K562 (cell line): ENCODE results near the gene TSPAN16. TPM values are rescaled to one million over a fixed set of nuclear protein-coding genes. Genes with fewer than 3 reads are reported as not detected.

Experiments used
- BRCA1 ChIP-seq, 2 experiments: fragments of 450-650 bp in 1 of 2; sonication (generic) in 1 of 2; formaldehyde crosslinking in 1 of 2; IDR thresholded peaks; 2 replicates each; pipeline versions ENCODE4 v1.5.0 to v1.6.1; 2017 to 2020; ENCODE audit warnings: mild to moderate bottlenecking in 1 of 2, missing genetic modification reagents in 1 of 2
- C11orf30 ChIP-seq: fragments of 450-650 bp; IDR thresholded peaks from 2 replicates; pipeline ENCODE4 v1.6.1; 2016; ENCODE audit warnings: low read depth, mild to moderate bottlenecking
- HDAC1 ChIP-seq, 2 experiments: fragments of 450-650 bp; IDR thresholded peaks; 2 replicates each; pipeline ENCODE4 v1.6.1; 2016 to 2017; ENCODE audit warnings: inconsistent platforms in 1 of 2, mild to moderate bottlenecking in 1 of 2, moderate library complexity in 1 of 2
- HOXB6 ChIP-seq: fragments of 250-450 bp; sonication (Bioruptor Pico); IDR thresholded peaks from 2 replicates; pipeline ENCODE4 v1.5.1; 2022; ENCODE audit warnings: mild to moderate bottlenecking, borderline replicate concordance
- NR4A1 ChIP-seq, 2 experiments: fragments of 250-450 bp in 1 of 2; fragments of 450-650 bp in 1 of 2; sonication (Bioruptor Pico) in 1 of 2; IDR thresholded peaks; 2 replicates each; pipeline versions ENCODE4 v1.4.0 to v1.6.1; 2016 to 2020; ENCODE audit warnings: mild to moderate bottlenecking in 2 of 2, missing compliant biosample characterization in 1 of 2, missing genetic modification characterization in 1 of 2, moderate library complexity in 1 of 2
- PTTG1 ChIP-seq: fragments of 450-650 bp; IDR thresholded peaks from 2 replicates; pipeline ENCODE4 v1.6.1; 2016; ENCODE audit warnings: low read depth, mild to moderate bottlenecking, missing genetic modification characterization, missing compliant biosample characterization
- SAP30 ChIP-seq: fragments of 200-600 bp; sonication (generic); IDR thresholded peaks from 2 replicates; pipeline ENCODE4 v1.6.1; 2012; ENCODE audit warnings: borderline replicate concordance, low read depth, mild to moderate bottlenecking, moderate library complexity, low read length, control low read depth, inconsistent platforms; ENCODE audit not compliant: insufficient read depth, poor library complexity, severe bottlenecking
- SP1 ChIP-seq: sonication (generic); formaldehyde crosslinking; IDR thresholded peaks from 2 replicates; pipeline ENCODE4 v1.8.1; 2022; ENCODE audit warnings: mild to moderate bottlenecking, missing genetic modification reagents
- TBL1XR1 ChIP-seq, 2 experiments: IDR thresholded peaks; 2 replicates each; pipeline ENCODE4 v1.6.1; 2012; ENCODE audit warnings: improper control_type of control experiment in 2 of 2, low read length in 2 of 2, mild to moderate bottlenecking in 1 of 2
- TEAD1 ChIP-seq, 2 experiments: fragments of 450-650 bp in 1 of 2; sonication (generic) in 1 of 2; formaldehyde crosslinking; IDR thresholded peaks; 2 replicates each; pipeline versions ENCODE4 v1.4.0 to v1.8.0; 2020 to 2022; ENCODE audit warnings: mild to moderate bottlenecking in 2 of 2, missing genetic modification reagents in 1 of 2
- ZNF785 ChIP-seq: fragments of 250-450 bp; sonication (Bioruptor Pico); IDR thresholded peaks from 2 replicates; pipeline ENCODE4 v1.4.0; 2020; ENCODE audit warnings: mild to moderate bottlenecking
- polyA plus RNA-seq, 8 experiments: library from polyadenylated mRNA; depleted of rRNA in 4 of 8; stranded (reverse) in 5 of 8; unstranded in 3 of 8; fragments of >200 nt; fragmentation: Nextera tagmentation in 2 of 8; fragmentation: Illumina TruSeq in 1 of 8; extraction: Ambion mirVana in 2 of 8; extraction: Trizol in 1 of 8; gene quantifications; 2 replicates each; pipeline versions ENCODE4 v1.2.1 to v1.2.3, GENCODE V29; 2011 to 2014; ENCODE audit warnings: inconsistent platforms in 1 of 8, missing spikeins in 1 of 8
- total RNA-seq, 7 experiments: library from RNA; depleted of rRNA in 6 of 7; stranded (reverse); fragments of >200 nt in 6 of 7; fragmentation: Illumina TruSeq in 2 of 7; extraction: Trizol in 2 of 7; gene quantifications; 2 replicates each; pipeline versions ENCODE4 v1.2.1 to v1.2.3, GENCODE V29; 2011 to 2021; ENCODE audit warnings: low replicate concordance in 1 of 7
- TF ChIP-seq, protein P1 (sequence below), 2 experiments: fragments of 450-650 bp in 1 of 2; IDR thresholded peaks; 2 replicates each; pipeline ENCODE4 v1.6.1; 2011 to 2017; ENCODE audit warnings: low read depth in 2 of 2, antibody characterized with exemption in 1 of 2, borderline replicate concordance in 1 of 2, low read length in 1 of 2, mild to moderate bottlenecking in 1 of 2, mixed read lengths in 1 of 2; ENCODE audit not compliant: control insufficient read depth in 1 of 2
- TF ChIP-seq, protein P2 (sequence below): fragments of 450-650 bp; IDR thresholded peaks from 2 replicates; pipeline ENCODE4 v1.6.1; 2016; ENCODE audit warnings: low read depth

The TSPAN16 gene
- total and polyA plus RNA-seq, 9 of the 15 experiments (the other 6 are each of a cell fraction or from before 2014, with no cell fraction given), result not detected

DNA sequence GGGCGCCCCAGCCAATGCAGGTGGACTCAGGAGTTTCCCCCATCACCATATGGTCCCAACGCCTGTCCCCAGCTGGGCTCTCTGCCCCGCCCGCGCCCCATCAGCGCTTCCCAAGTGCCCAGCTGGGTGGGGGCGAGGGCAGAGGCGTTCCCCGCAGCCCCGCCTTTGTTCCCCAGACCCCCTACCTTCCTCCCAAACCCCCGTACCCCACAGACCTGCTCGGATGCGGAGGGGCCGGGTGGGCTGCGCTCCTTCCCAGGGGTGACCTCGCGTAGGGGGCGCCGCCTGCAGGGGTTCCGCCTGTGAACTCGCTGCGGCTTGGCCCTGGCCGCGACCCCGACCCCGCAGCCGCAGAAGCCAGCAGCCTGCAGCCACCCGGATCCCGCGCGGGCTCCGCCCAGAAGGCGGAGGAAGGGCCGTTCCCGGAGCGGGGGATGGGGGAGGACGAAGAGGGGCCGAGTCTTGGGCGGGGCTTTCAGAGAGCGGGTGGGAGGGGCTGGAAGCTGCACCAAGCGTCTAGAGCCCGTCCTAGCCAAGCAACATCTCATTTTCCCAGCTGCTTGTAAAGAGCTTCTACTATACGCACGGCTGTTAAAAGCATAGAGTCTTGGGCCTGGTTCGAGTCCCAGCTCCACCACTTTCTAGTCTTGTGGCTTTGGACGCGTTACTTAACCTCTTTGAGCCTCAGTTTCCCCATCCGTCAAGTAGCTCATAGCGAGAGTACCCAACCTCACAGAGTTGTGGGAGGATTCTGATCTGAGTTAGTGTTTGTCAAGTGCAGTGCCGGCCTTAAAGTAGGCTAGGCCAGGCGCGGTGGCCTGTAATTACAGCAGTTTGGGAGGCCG, 43.5 kb downstream of the TSPAN16 start, which contains the start of gene RAB3D (continued):
- TF ChIP-seq, protein P1, sequence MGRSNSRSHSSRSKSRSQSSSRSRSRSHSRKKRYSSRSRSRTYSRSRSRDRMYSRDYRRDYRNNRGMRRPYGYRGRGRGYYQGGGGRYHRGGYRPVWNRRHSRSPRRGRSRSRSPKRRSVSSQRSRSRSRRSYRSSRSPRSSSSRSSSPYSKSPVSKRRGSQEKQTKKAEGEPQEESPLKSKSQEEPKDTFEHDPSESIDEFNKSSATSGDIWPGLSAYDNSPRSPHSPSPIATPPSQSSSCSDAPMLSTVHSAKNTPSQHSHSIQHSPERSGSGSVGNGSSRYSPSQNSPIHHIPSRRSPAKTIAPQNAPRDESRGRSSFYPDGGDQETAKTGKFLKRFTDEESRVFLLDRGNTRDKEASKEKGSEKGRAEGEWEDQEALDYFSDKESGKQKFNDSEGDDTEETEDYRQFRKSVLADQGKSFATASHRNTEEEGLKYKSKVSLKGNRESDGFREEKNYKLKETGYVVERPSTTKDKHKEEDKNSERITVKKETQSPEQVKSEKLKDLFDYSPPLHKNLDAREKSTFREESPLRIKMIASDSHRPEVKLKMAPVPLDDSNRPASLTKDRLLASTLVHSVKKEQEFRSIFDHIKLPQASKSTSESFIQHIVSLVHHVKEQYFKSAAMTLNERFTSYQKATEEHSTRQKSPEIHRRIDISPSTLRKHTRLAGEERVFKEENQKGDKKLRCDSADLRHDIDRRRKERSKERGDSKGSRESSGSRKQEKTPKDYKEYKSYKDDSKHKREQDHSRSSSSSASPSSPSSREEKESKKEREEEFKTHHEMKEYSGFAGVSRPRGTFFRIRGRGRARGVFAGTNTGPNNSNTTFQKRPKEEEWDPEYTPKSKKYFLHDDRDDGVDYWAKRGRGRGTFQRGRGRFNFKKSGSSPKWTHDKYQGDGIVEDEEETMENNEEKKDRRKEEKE (IDR thresholded peaks at IDR 0.05; ENCODE audit: borderline replicate concordance in 1 of 2, control insufficient read depth in 1 of 2, low read depth in 2 of 2, low read length in 1 of 2), result no peak
- 0 out of 2 replicates have a peak, but pooled peaks have one; percentile 49 for TF ChIP-seq SP1
- no peak for TF ChIP-seq HOXB6 (CRISPR knock-in tag)
- no peak for TF ChIP-seq NR4A1 (CRISPR knock-in tag; IDR thresholded peaks at IDR 0.05)
- no peak for TF ChIP-seq NR4A1 (tag; IDR thresholded peaks at IDR 0.05)
- no peak for TF ChIP-seq ZNF785 (CRISPR knock-in tag)
- TF ChIP-seq TBL1XR1 (IDR thresholded peaks at IDR 0.05; ENCODE audit: low read length in 2 of 2), result no peak
- peak; percentile 29 for TF ChIP-seq SAP30
- peak in 1 of 2 experiments; percentile 16; a peak in 1 of 4 replicates for TF ChIP-seq HDAC1 (IDR thresholded peaks at IDR 0.05)
- TF ChIP-seq PTTG1 (tag), result no peak
- no peak for TF ChIP-seq BRCA1 (IDR thresholded peaks at IDR 0.05)
- no peak; the same call in 1 of the 2 replicates for TF ChIP-seq BRCA1 (CRISPR knock-in tag; IDR thresholded peaks at IDR 0.05)
- TF ChIP-seq TEAD1 (CRISPR knock-in tag; IDR thresholded peaks at IDR 0.05), result 0 out of 4 replicates have a peak, but pooled peaks of 1 of the 2 experiments have one; percentile 35
- TF ChIP-seq, protein P2, sequence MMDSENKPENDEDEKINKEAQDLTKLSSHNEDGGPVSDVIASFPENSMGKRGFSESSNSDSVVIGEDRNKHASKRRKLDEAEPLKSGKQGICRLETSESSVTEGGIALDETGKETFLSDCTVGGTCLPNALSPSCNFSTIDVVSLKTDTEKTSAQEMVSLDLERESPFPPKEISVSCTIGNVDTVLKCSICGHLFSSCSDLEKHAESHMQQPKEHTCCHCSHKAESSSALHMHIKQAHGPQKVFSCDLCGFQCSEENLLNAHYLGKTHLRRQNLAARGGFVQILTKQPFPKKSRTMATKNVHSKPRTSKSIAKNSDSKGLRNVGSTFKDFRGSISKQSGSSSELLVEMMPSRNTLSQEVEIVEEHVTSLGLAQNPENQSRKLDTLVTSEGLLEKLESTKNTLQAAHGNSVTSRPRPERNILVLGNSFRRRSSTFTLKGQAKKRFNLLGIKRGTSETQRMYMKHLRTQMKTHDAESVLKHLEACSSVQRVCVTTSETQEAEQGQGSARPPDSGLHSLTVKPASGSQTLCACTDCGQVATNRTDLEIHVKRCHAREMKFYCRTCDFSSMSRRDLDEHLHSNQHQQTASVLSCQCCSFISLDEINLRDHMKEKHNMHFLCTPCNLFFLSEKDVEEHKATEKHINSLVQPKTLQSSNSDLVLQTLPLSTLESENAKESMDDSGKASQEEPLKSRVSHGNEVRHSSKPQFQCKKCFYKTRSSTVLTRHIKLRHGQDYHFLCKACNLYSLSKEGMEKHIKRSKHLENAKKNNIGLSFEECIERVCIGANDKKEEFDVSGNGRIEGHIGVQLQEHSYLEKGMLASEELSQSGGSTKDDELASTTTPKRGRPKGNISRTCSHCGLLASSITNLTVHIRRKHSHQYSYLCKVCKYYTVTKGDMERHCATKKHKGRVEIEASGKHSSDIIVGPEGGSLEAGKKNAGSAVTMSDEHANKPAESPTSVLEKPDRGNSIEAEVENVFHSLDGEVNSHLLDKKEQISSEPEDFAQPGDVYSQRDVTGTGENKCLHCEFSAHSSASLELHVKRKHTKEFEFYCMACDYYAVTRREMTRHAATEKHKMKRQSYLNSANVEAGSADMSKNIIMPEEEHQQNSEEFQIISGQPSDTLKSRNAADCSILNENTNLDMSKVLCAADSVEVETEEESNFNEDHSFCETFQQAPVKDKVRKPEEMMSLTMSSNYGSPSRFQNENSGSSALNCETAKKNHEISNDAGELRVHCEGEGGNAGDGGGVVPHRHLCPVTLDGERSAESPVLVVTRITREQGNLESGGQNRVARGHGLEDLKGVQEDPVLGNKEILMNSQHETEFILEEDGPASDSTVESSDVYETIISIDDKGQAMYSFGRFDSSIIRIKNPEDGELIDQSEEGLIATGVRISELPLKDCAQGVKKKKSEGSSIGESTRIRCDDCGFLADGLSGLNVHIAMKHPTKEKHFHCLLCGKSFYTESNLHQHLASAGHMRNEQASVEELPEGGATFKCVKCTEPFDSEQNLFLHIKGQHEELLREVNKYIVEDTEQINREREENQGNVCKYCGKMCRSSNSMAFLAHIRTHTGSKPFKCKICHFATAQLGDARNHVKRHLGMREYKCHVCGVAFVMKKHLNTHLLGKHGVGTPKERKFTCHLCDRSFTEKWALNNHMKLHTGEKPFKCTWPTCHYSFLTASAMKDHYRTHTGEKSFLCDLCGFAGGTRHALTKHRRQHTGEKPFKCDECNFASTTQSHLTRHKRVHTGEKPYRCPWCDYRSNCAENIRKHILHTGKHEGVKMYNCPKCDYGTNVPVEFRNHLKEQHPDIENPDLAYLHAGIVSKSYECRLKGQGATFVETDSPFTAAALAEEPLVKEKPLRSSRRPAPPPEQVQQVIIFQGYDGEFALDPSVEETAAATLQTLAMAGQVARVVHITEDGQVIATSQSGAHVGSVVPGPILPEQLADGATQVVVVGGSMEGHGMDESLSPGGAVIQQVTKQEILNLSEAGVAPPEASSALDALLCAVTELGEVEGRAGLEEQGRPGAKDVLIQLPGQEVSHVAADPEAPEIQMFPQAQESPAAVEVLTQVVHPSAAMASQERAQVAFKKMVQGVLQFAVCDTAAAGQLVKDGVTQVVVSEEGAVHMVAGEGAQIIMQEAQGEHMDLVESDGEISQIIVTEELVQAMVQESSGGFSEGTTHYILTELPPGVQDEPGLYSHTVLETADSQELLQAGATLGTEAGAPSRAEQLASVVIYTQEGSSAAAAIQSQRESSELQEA, result no peak
- TF ChIP-seq C11orf30, result no peak
